ENCODE results near the gene ABL1.

Gene ABL1

DNA sequence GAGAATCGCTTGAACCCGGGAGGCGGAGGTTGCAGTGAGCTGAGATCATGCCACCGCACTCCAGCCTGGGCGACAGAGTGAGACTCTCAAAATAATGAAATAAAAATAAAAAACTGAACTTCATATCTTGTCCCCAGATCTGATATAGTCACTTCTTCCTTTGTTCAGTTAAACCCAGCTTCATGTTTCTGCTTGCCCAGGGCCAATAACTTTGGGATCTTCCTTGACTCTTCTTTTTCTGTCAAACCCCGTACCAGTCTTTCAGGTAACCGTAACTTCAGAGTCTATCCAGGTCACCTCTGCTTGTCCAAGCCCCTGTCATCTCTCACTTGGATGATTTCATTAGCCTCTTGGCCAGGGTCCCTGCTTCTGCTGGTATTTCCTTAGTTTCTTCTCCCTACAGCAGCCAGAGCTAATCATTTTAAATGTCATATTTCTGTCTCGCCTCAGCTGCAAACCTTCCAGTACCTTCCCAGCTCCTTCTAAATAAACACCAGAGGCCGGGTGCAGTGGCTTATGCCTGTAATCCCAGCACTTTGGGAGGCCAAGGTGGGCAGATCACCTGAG, 19.7 kb upstream of the ABL1 start:
- H3K27ac Mint-ChIP-seq = no peak overlapping the region
- peaks cover 5% of the 10 kb centered on the region for H3K36me3 Mint-ChIP-seq
- peaks cover 2% of the 10 kb centered on the region for H3K4me1 Mint-ChIP-seq (ENCODE audit: low read depth)
- H3K27me3 Mint-ChIP-seq = no peaks in the 10 kb centered on the region
- peaks cover 12% of the 10 kb centered on the region for H3K9me3 Mint-ChIP-seq (ENCODE audit: low read depth)
- no peak overlapping the region for H3K4me3 Mint-ChIP-seq

DNA sequence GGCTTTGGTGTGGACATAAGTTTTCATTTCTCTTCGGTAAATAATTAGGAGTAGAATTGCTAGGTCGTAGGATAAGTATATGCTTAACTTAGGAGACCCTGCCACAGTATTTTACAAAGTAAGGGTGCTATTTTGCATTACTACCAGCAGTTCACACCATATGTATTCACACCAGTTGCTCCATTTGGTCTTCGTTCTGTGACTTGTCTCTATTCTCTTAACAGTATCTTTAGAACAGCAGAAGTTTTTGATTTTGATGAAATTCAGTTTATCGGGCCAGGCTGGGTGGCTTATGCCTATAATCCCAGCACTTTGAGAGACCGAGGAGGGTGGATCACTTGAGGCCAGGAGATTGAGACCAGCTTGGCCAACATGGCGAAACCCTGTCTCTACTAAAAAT, 17.1 kb upstream of the ABL1 start:
- H3K27me3 Mint-ChIP-seq = no peaks in the 10 kb centered on the region
- peaks cover 12% of the 10 kb centered on the region for H3K9me3 Mint-ChIP-seq (ENCODE audit: low read depth)
- no peak overlapping the region for H3K27ac Mint-ChIP-seq
- H3K36me3 Mint-ChIP-seq = peaks cover 7% of the 10 kb centered on the region
- H3K4me3 Mint-ChIP-seq = no peak overlapping the region
- H3K4me1 Mint-ChIP-seq (ENCODE audit: low read depth) = peaks cover 2% of the 10 kb centered on the region

DNA sequence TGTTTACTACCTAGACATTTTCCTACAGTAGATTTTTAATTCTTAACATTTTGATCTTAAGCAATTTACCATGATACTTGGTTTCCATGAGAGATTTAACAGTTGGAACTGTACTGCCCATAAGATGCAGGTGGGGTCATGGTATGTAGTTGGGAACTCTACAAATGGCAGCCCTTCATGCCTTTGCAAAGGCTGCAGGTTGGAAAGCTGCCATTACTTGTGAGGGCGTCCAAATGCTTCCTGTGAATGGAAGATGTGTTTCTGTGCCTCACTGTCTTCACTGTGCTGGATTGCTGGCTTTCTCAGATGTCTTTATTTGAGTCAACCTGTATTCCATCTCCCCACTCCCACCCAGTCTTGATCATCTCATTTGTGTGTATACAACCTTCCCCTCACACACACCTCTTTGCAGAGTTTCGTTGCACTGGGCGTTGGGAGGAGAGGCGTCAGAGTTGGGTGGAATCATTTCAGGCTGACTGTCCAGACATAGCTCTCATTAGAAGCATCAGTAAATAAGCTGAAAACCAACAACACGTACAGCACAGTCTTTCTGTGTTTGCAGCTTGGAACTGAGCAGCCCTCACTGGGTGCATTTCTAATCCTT, 14.8 kb upstream of the ABL1 start:
- peaks cover 4% of the 10 kb centered on the region for H3K4me1 Mint-ChIP-seq (ENCODE audit: low read depth)
- peaks cover 12% of the 10 kb centered on the region for H3K9me3 Mint-ChIP-seq (ENCODE audit: low read depth)
- H3K36me3 Mint-ChIP-seq = peaks cover 7% of the 10 kb centered on the region
- no peak overlapping the region for H3K27ac Mint-ChIP-seq
- H3K27me3 Mint-ChIP-seq = no peaks in the 10 kb centered on the region
- no peak overlapping the region for H3K4me3 Mint-ChIP-seq

DNA sequence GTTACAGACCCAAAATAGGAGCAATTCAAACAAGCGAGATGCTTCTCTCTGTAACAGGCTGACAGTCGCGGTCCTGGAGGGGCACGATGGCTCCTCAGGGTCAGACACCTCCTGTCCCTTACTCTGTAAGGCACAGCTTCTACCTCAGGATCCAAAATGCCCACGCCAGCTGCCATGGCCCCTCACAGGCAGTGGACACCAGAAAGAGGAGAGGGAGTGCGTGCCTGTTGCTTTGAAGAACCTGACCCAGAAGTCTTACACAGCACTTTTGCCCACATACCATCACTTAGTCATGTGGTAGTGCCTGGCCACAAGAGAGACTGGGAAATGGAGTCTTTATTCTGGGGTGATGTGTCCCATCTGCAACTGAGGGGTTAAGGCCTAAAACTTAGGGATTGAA, 11.6 kb upstream of the ABL1 start:
- H3K9me3 Mint-ChIP-seq (ENCODE audit: low read depth) = peaks cover 3% of the 10 kb centered on the region
- peaks cover 3% of the 10 kb centered on the region for H3K36me3 Mint-ChIP-seq
- no peak overlapping the region for H3K27ac Mint-ChIP-seq
- no peaks in the 10 kb centered on the region for H3K27me3 Mint-ChIP-seq
- H3K4me3 Mint-ChIP-seq = no peak overlapping the region
- H3K4me1 Mint-ChIP-seq (ENCODE audit: low read depth) = peaks cover 4% of the 10 kb centered on the region

DNA sequence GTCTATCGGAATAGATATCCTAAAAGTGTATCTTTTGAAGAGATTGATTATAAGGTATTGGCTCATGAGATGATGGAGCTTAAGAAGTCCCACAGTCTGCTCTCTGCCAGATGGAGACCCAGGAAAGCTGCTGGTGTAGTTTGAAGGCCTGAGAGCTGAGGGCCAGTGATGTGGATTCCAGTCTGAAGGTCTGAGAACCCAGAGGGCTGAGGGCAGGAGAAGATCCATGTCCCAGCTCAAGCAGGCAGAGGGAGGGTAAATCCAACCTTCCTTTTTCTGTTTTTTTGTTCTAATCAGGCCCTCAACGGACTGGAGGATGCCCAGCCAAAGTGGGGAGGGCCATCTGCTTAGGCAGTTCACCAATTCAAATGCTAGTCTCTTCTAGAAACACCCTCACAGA, 11.0 kb upstream of the ABL1 start:
- peaks cover 4% of the 10 kb centered on the region for H3K4me1 Mint-ChIP-seq (ENCODE audit: low read depth)
- no peak overlapping the region for H3K27ac Mint-ChIP-seq
- H3K9me3 Mint-ChIP-seq (ENCODE audit: low read depth) = peaks cover 6% of the 10 kb centered on the region
- no peak overlapping the region for H3K4me3 Mint-ChIP-seq
- peaks cover 8% of the 10 kb centered on the region for H3K36me3 Mint-ChIP-seq
- no peaks in the 10 kb centered on the region for H3K27me3 Mint-ChIP-seq

DNA sequence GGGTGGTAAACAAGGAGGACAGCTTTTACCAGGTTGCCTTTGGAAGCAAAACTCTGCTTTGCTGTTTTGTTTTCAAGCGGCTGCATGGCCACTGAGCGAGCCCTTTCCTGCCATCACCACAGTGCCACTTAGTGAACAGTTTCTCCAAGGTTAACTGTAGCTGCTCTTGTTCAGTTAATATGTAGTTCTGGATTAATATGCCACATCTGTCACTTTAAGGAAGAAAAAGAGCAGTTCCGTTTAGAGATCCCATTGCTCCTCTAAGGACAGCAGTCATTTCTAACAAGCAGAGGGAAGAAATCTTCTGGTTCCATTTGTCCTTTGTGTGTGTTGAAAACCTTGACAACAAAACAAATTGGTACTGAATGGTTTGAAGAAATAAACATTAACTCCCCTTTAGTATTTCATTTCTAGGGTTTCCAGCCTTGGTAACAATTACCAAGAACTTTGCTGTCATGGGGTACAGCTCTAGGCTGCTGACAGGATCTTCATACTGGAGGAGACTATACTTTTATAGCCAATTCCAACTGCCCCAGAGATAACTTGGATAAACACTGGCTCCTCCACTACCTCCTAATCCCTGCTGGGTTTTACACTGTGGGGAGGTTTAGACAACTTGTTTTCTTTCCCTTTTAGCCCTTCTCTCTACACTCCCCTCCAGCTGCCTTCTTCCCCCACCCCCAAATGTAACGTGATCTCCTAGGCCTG, 10.3 kb upstream of the ABL1 start:
- peaks cover 8% of the 10 kb centered on the region for H3K36me3 Mint-ChIP-seq
- H3K4me3 Mint-ChIP-seq = no peak overlapping the region
- peaks cover 6% of the 10 kb centered on the region for H3K9me3 Mint-ChIP-seq (ENCODE audit: low read depth)
- H3K27ac Mint-ChIP-seq = no peak overlapping the region
- H3K27me3 Mint-ChIP-seq = no peaks in the 10 kb centered on the region
- peaks cover 4% of the 10 kb centered on the region for H3K4me1 Mint-ChIP-seq (ENCODE audit: low read depth)

DNA sequence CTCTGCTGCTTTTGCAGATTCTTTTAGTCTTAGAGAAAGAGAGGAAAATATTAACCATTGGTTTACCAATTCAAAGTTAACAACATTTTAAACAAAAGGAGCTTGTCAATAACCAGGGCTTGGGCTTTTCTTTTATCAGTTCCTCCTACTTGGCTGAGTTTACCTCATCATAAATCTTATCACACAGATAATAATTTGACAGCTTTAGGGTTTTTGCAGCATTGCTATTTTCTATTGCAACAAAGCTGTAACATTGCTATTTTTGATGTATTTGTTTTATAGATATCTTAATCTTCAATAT, 9.8 kb upstream of the ABL1 start:
- H3K27me3 Mint-ChIP-seq = no peaks in the 10 kb centered on the region
- H3K9me3 Mint-ChIP-seq (ENCODE audit: low read depth) = peaks cover 6% of the 10 kb centered on the region
- no peak overlapping the region for H3K27ac Mint-ChIP-seq
- H3K4me1 Mint-ChIP-seq (ENCODE audit: low read depth) = peaks cover 4% of the 10 kb centered on the region
- H3K4me3 Mint-ChIP-seq = no peak overlapping the region
- H3K36me3 Mint-ChIP-seq = peaks cover 8% of the 10 kb centered on the region

DNA sequence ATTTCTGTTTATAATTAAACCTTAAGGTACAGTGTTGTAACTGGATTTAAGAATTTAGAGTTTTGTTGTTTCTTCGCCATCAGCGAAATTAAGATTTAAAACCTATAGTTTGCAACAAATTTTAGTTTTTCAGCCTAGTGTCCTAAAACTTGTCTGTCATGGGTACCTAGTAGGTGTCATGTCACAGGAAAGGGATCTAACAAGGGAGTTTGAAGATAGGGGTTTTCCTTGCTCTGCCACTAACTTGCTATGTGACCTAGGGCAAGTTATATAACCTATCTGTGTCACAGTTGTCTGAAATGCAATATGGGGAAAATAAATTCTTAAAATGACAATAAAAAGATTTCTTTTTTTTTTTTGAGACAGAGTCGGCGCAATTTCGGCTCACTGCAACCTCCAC, 9.2 kb upstream of the ABL1 start:
- H3K27ac Mint-ChIP-seq = no peak overlapping the region
- peaks cover 8% of the 10 kb centered on the region for H3K36me3 Mint-ChIP-seq
- no peaks in the 10 kb centered on the region for H3K27me3 Mint-ChIP-seq
- H3K4me3 Mint-ChIP-seq = no peak overlapping the region
- peaks cover 6% of the 10 kb centered on the region for H3K9me3 Mint-ChIP-seq (ENCODE audit: low read depth)
- H3K4me1 Mint-ChIP-seq (ENCODE audit: low read depth) = peaks cover 4% of the 10 kb centered on the region

DNA sequence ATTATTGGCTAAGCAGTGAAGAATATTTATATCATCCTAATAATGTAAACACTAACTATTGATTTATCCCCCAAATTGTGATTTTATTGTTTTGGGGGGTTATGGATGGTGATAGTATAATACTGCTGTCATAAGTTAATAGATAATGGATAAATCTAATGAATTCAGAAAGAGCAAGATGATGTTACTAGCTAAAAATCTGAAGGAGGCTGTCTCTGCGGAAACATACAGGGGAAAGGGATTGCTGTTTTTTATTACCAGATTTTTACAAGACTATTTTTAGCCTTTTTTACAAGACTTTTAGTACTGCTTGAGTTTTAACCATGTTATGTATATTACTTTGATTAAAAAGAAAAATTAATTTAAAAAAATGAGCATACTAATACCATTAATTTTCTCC, 5.3 kb upstream of the ABL1 start:
- no peak overlapping the region for H3K27ac Mint-ChIP-seq
- H3K36me3 Mint-ChIP-seq = peaks cover 6% of the 10 kb centered on the region
- no peak overlapping the region for H3K4me3 Mint-ChIP-seq
- H3K4me1 Mint-ChIP-seq (ENCODE audit: low read depth) = peaks cover 14% of the 10 kb centered on the region
- H3K27me3 Mint-ChIP-seq = no peaks in the 10 kb centered on the region
- peaks cover 6% of the 10 kb centered on the region for H3K9me3 Mint-ChIP-seq (ENCODE audit: low read depth)

DNA sequence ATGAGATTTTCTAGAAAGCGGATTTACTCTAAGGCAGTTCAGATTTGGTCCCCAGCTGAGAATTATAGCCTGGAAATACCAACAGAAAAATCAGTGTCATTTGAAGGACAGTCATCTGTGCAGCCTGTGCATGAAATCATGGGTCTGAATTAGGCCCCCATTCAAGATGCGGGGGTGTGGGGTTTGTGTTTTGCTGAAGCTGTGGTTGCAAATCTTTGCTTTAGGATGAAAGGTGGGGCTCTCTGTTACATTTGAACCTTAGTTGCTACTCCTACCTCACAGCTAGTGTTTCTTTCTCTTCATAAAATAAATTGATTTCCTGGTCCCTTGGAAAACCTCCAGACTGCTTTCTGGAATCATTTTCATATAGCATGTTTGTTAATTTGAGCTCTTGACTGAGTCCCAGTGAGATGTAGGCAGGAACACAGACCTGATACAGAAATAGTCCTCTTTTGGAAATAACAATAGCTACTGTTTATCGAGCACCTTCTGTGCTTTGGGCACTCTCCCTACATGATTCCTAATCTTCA, 4.8 kb upstream of the ABL1 start:
- Mint-ChIP-seq H3K27ac (no peak overlapping the region), H3K9me3 (ENCODE audit: low read depth) (peaks cover 6% of the 10 kb centered on the region), H3K4me3 (no peak overlapping the region), H3K27me3 (no peaks in the 10 kb centered on the region), H3K4me1 (ENCODE audit: low read depth) (peaks cover 14% of the 10 kb centered on the region), H3K36me3 (peaks cover 6% of the 10 kb centered on the region)

DNA sequence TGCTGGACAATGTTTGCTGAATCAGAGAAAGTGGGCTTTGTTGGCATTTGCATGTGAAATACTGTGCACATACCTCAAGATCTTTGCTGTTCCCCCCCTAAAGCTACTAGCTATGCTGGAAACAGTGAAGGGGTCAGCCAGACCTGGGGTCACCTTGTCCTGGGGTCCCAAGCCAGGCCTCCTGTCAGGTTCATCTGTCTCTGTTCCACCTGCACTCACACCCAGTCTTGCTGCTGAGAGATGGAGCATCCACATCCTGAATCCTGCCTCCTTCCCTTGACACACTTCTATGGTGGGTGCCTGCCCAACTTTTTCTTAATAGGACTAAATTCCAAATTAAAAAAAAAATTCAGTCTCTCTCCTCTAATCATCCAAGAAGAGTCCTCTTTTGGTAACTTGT, 4.0 kb upstream of the ABL1 start:
- Mint-ChIP-seq H3K9me3 (ENCODE audit: low read depth) (peaks cover 6% of the 10 kb centered on the region), H3K27me3 (no peaks in the 10 kb centered on the region), H3K4me1 (ENCODE audit: low read depth) (peaks cover 17% of the 10 kb centered on the region), H3K4me3 (no peak overlapping the region), H3K27ac (no peak overlapping the region), H3K36me3 (peaks cover 6% of the 10 kb centered on the region)

DNA sequence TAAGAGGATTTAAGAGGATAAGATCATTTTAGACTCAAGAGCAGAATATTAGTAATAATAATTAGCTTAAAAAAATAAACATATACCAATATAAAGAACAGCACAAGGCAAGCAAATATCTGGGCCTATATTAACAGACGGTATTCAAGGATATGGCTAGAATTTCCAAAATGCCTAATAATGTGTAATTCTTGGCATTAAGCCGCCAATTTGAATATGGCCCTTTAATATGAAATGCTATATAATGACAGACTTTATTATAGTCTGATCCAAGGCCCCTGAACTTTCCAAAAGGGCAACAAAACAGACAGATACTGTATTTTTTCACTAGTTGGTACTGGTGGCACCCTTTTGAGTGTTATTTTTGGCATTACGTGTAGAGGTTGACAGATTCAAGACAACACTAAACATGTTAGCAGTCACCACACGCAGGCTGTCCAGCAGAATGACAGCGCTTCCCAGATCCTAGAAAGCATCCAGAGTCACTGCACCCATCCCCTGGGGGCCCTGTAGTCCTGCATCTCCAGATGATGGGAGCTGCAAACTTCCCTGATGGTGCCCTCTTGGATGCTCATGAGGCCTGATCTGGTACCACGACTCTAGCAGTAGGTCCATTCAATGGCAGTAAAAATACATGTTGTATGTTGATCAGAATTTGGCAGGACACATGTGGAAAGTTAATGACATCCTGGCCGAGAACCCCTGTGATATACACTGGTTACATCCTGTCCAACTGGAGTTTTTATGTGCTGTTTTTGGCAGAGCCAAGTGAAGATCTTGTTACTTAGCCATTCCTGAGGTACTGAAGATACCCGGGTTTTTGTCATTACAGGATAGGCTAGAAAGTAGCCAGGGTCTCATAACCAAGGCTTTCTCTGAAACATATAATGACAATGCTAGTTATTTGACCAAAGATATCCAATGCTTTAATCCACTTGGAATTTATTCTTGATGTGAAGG, 1.7 kb upstream of the ABL1 start:
- H3K4me3 Mint-ChIP-seq = peak overlapping the region; percentile 89
- H3K9me3 Mint-ChIP-seq (ENCODE audit: low read depth) = peaks cover 5% of the 10 kb centered on the region
- H3K36me3 Mint-ChIP-seq = peaks cover 6% of the 10 kb centered on the region
- peaks cover 30% of the 10 kb centered on the region for H3K4me1 Mint-ChIP-seq (ENCODE audit: low read depth)
- H3K27me3 Mint-ChIP-seq = no peaks in the 10 kb centered on the region
- H3K27ac Mint-ChIP-seq = no peak overlapping the region

DNA sequence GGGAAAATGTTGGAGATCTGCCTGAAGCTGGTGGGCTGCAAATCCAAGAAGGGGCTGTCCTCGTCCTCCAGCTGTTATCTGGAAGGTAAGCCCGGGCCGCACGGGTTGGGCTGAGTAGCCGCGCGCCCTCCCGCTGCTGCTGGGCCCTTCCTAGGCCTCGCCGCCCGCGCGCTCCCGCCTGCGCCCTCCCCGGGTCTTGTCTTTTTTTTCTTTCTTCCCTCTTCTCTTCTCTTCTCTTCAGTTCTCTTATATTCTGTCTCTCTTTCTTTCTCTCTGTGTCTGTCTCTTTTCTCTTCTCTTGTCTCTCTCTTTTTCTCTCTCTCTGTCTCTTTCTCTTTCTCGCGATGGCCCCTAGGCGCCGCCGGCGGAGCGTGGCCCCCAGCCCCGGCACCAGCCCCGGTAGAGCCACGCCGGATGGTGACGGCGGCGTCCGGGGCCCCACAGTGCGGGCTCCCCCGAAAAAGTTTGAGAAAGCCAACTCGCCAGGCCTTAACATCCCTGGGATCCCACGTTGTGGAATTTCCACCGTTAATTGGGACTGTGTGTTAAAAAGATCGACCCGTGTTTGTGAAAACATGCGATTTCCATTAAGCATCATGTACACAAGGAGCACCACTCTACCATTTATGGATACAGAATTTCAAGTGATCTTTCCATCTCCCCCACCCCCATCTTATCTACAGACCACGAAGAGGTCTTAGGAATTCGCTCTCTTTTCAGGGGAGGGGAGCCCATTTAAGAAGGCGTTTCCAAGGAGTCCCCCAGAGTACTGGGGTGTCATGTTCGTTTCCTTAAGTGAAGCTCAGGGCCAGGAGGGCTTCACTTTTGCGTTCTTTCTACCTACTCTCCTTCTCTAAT, 616 bp downstream of the ABL1 start:
- Mint-ChIP-seq H3K9me3 (ENCODE audit: low read depth) (no peaks in the 10 kb centered on the region), H3K4me1 (ENCODE audit: low read depth) (peaks cover 38% of the 10 kb centered on the region), H3K27me3 (no peaks in the 10 kb centered on the region), H3K4me3 (peak overlapping the region; percentile 90), H3K27ac (peak overlapping the region; percentile 88), H3K36me3 (no peaks in the 10 kb centered on the region)

DNA sequence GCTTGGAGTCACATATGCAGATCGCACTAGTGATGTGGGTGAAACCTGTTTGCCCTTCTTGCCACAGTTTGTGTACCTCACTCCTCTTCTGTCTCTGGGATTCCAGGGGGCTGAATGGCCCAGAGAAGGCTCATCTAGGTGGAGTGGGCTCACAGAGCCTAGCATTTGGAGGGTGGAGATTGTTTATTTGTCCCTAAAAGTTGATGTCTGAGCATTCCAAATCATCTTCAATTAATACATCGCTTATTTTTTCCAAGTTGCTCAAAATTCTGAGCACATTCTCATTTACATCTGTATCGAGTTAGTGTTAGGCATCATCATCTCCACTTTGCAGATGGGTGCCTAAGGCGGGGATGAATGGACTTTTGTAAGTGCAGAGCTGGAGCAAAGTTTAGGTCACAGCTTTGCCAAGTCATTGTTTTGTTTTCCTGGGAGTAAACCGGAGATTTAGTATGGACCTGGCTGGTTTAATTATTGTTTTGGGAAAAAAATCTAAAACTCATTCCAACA, 2.0 kb downstream of the ABL1 start:
- Mint-ChIP-seq H3K27ac (no peak overlapping the region), H3K9me3 (ENCODE audit: low read depth) (no peaks in the 10 kb centered on the region), H3K4me1 (ENCODE audit: low read depth) (peaks cover 45% of the 10 kb centered on the region), H3K36me3 (no peaks in the 10 kb centered on the region), H3K4me3 (peak overlapping the region; percentile 80), H3K27me3 (no peaks in the 10 kb centered on the region)
